Hematopoietic multipotent progenitor cell treated with erythropoietin and hydrocortisone succinate and interleukin-3 and kit ligand, for 15 days (in vitro differentiated cells): Measurements from ENCODE around the gene DCTN2.
"Not testable (repeated sequence)": the region's sequence is repeated elsewhere in the genome, so short reads cannot be mapped to it uniquely, and the experiment has no call there.

Experiments used
- DNase-seq: peaks from one replicate; pipeline ENCODE4 v3.0.0-alpha.2; 2015; ENCODE audit warnings: low spot score

Gene DCTN2

DNA sequence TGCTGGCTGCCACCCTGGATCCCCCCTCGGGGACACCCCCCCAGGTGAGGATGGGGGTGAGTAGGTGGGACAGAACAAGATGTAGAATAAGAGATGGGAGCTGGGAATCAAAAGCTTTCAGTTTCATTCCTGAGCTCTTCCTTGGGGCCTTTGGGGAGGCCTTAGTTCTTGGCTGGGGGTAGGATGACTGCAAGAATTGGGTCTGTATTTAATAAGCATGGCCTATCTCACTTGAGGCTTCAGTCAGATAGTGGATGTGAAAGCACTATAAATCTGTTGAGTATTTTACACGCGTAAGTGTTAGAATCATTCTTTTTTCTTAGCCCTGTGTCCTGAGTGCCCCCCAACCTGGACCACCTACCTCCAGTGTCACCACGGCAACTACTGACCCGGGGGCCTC is 19.8 kb downstream of the DCTN2 start:
- no peak for DNase-seq

GRCh38 chr12:57526477-57527126 is 20.4 kb downstream of the DCTN2 start:
- DNase-seq: no peak

DNA sequence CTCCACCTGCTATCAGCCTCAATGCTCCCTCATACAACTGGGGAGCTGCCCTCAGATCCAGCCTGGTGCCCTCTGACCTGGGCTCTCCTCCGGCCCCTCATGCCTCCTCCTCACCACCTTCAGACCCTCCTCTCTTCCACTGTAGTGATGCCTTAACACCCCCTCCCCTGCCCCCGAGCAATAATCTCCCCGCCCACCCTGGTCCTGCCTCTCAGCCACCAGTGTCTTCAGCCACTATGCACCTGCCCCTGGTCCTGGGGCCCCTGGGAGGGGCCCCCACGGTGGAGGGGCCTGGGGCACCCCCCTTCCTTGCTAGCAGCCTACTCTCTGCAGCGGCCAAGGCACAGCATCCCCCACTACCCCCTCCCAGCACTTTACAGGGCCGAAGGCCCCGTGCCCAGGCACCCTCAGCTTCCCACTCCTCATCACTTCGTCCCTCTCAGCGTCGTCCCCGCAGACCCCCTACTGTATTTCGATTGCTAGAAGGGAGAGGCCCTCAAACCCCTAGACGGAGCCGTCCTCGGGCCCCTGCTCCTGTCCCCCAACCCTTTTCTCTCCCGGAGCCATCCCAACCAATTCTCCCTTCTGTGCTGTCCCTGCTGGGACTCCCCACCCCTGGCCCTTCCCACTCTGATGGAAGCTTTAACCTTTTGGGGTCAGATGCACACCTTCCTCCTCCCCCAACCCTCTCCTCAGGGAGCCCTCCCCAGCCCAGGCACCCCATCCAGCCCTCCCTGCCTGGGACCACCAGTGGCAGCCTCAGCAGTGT is 21.2 kb downstream of the DCTN2 start:
- DNase-seq: no peak

GRCh38 chr12:57524814-57525614 is 22.0 kb downstream of the DCTN2 start:
- no peak for DNase-seq

GRCh38 chr12:57523706-57524614 is 23.0 kb downstream of the DCTN2 start:
- no peak for DNase-seq

GRCh38 chr12:57522887-57523705 is 23.9 kb downstream of the DCTN2 start:
- DNase-seq: peak; percentile 41

DNA sequence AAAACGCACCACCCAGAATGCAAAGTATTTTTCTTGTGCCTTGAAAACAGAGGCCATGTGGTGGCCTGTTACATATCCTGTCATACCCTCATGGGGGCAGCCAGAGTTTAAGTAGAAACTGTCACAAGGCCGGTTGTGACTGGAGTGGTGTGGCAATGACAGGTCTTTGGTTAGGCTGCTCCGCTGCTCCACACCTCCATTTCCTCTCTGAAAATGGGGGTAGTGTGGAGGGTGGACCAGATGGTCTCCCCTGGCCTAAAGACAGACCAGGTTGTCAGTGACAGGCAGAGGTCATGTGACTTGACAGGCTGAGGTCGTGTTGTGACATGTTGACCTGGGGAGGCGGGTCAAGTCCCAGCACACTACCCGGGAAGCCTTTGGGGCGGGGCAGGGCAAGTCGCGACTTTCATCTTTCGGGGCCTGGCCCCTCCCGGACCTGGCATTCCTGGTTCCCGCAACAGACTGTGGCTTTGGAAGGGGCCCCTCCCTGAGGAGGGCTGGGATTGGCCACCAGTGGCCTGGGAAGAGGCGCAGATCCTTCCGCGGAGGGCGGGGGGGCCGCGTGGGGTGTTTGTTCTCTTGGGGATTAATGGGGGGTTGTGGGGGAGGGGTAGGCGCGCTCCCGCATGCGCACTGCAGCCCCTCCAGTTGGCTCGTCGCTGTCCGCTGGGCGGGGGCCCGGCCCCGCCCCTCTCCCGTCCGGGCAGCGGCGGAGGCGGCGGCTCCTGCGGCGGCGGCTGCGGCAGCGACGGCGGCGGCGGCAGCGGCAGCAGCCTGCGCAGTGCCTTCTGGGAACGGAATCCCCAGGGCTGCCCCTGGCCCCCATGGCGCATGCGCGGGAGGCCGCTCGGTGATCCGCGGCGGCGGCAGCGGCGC is 24.7 kb downstream of the DCTN2 start, which contains the start of gene MBD6:
MBD6 (plus strand) TSS at position 814 of the 876 bp plus-strand sequence. CDS start 1,480 bp downstream, outside the sequence.
- peak; percentile 92 for DNase-seq

GRCh38 chr12:57521525-57522010 is 25.4 kb downstream of the DCTN2 start:
- no peak for DNase-seq

DNA sequence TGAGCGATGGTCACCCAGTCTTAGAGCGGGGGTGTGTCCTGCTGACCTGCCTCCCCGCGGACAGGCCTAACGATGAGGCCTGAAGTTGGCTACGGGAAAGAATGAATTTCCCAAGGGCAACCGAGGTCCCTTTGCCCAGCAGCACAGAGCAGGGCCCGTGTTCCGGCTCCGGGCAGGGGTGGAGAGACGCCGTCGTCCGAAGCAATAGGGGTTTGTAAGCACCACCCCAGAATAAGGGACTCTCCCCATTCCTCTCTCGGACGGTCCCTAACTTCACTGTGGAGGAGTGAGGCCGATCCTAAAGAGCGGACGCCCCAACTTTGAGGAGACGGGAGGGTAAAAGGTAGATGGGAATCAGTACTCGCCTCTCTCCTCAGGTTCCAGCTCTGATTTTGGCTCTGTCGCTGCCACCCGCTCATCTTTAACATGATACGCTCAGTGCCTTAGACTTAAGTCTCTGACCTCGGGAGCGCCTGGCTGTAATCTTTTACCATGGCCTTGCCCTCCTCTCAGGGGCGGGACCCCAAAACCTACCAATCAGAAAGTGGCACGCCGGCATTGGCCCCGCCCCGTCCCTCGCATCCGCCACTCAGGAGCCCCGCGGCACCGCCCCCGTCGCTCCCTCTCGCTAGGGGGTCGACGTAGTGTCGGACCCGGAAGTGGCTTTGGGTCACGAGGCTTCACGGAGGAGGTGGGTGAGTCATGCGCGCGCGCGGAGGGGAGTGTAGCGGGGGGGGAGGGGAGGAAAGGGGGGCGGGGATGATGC is 26.8 kb downstream of the DCTN2 start, which contains the start of gene DDIT3:
DDIT3 (minus strand) TSS at position 462 of the 766 bp plus-strand sequence. CDS start 3,108 bp downstream, outside the sequence.
- DNase-seq: peak; percentile 99

GRCh38 chr12:57519796-57520052 is 27.3 kb downstream of the DCTN2 start:
- DNase-seq: peak; percentile 44

DNA sequence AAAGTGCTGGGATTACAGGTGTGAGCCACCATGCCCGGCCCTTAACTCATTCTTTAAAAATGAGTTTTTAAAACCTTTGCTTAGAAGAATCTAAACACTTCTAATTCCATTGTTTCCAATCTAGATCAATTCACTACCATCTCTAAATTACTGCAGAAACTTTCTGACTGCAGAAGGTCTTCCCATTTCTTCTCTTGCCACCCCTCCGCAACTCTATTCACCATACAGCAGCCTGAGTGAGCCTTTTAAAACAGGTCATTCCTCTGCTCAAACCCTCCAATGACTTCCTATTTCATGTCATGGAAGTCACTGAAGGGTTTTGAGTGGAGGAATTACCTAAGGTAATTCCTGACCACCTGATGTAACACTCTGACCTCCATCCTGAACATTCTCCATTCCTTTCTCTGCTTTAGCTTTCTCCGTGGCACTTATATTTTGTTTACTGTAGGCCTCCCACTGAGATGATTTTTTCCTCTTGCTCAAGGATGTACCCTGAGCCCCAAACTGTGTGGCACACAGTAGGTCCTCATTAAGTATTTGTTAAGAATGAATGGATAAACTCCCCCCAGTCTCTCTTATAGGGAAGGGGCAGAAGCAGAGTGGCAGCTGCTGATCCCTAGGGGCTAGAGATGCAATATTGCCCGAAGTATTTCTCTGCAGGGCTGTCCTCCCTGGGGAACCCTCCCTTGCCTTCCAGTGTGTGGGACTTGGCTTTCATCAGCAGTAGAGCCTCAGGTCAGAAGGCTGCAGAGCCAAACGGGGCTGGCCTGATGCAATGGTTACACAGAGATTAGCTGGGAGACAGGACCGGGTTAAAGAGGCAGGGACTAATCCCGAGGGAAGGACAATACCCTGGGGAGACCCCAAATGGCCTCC is 27.8 kb downstream of the DCTN2 start:
- peak; percentile 51 for DNase-seq

GRCh38 chr12:57518176-57518919 is 28.6 kb downstream of the DCTN2 start:
- no peak for DNase-seq

- DNase-seq: not testable (repeated sequence)
These were observed 29.3 kb downstream of the DCTN2 start for GRCh38 chr12:57517718-57518117.

DNA sequence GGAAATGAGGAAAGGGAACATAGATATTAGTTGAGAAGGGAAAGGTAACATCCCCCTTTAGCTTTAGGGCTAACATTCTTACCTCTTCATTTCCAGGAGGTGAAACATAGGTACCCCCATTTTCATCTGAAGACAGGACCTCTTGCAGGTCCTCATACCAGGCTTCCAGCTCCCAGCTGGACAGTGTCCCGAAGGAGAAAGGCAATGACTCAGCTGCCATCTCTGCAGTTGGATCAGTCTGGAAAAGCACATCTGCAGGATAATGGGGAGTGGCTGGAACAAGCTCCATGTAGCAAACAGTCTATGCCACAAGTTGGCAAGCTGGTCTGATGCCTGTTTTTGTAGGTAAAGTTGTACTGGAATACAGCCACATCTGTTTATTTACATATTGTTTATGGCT is 29.8 kb downstream of the DCTN2 start:
- no peak for DNase-seq

- no peak for DNase-seq
These were observed 30.3 kb downstream of the DCTN2 start for GRCh38 chr12:57516617-57517153.

GRCh38 chr12:57515934-57516541 is 31.0 kb downstream of the DCTN2 start:
- DNase-seq: no peak
